BJ (cell line): ENCODE data around the gene RPS10. TPM values are rescaled to one million over a fixed set of nuclear protein-coding genes. Genes with fewer than 3 reads are reported as not detected.

Source experiments
- CTCF ChIA-PET: fragments of 350-600 bp; formaldehyde crosslinking; extraction: SDS; loops from one replicate; lab custom pipeline; 2021; ENCODE audit warnings: antibody characterized with exemption, inconsistent platforms; lab: Yijun Ruan, JAX
- POLR2A ChIA-PET: fragments of 300-600 bp; sonication (Branson Sonifier 250); formaldehyde crosslinking; extraction: SDS; loops from one replicate; lab custom pipeline; 2021; ENCODE audit warnings: antibody characterized with exemption; lab: Charles Lee
- DNase-seq: peaks from one replicate; pipeline ENCODE4 v3.0.0-alpha.2; 2011; ENCODE audit warnings: low read depth
- H3K27me3 ChIP-seq: 2 replicates; pipeline ENCODE4 v1.6.0; 2011; ENCODE audit warnings: low read length; ENCODE audit not compliant: control insufficient read depth, insufficient read depth
- H3K36me3 ChIP-seq: 2 replicates; pipeline ENCODE4 v1.5.1; 2011; ENCODE audit warnings: low read length; ENCODE audit not compliant: control insufficient read depth, insufficient read depth
- H3K4me3 ChIP-seq: 2 replicates; pipeline ENCODE4 v1.5.1; 2011; ENCODE audit warnings: low read depth, mild to moderate bottlenecking, control low read depth, low read length
- CTCF ChIP-seq: IDR thresholded peaks from 2 replicates; pipeline ENCODE4 v1.5.1; 2011; ENCODE audit warnings: low read depth, mild to moderate bottlenecking, control low read depth, inconsistent platforms, low read length, moderate library complexity; ENCODE audit not compliant: insufficient read depth
- polyA plus RNA-seq: library from polyadenylated mRNA; depleted of rRNA; stranded (reverse); fragments of >200 nt; gene quantifications from 2 replicates; pipeline ENCODE4 v1.2.3, GENCODE V29; 2011

Gene RPS10
- polyA plus RNA-seq, 1 experiment: 3,048 TPM

GRCh38 chr6:34459899-34460593, 34.2 kb upstream of the RPS10 start:
- ChIA-PET POLR2A (no interaction called here), CTCF (interaction anchor here (0.6 to 3.2 kb wide), 17 partner anchors 9 to 1836 kb away, joined by 3 to 22 read pairs (median 3); no protein-coding TSS in a partner anchor)
- Histone ChIP-seq H3K27me3 (no peaks in the 10 kb centered on the region), H3K36me3 (no peaks in the 10 kb centered on the region), H3K4me3 (no peak overlapping the region)
- peak; percentile 66 for TF ChIP-seq CTCF
- DNase-seq: no peak

GRCh38 chr6:34457742-34458735, 32.2 kb upstream of the RPS10 start:
- H3K36me3 ChIP-seq: no peaks in the 10 kb centered on the region
- DNase-seq: no peak
- no peak overlapping the region for H3K4me3 ChIP-seq
- no peaks in the 10 kb centered on the region for H3K27me3 ChIP-seq
- TF ChIP-seq CTCF: no peak
- CTCF ChIA-PET: interaction anchor here (1.1 to 3.2 kb wide), 3 partner anchors 11 to 262 kb away, joined by 3 to 20 read pairs (median 9); no protein-coding TSS in a partner anchor
- POLR2A ChIA-PET: no interaction called here

- no peak for DNase-seq
- POLR2A ChIA-PET: no interaction called here
- Histone ChIP-seq H3K36me3 (no peaks in the 10 kb centered on the region), H3K4me3 (no peak overlapping the region), H3K27me3 (no peaks in the 10 kb centered on the region)
- TF ChIP-seq CTCF: no peak
- CTCF ChIA-PET: interaction anchor here (1.5 to 2.3 kb wide), 3 partner anchors 10 to 262 kb away, joined by 5 to 9 read pairs (median 7); no protein-coding TSS in a partner anchor
These were observed 31.5 kb upstream of the RPS10 start for GRCh38 chr6:34457382-34457741.

GRCh38 chr6:34455831-34456230, 30.0 kb upstream of the RPS10 start:
- no peak for TF ChIP-seq CTCF
- H3K27me3 ChIP-seq: no peaks in the 10 kb centered on the region
- CTCF ChIA-PET: interaction anchor here (1.5 to 2.3 kb wide), 2 partner anchors 9 to 260 kb away, joined by 5 to 7 read pairs; no protein-coding TSS in a partner anchor
- no peak overlapping the region for H3K4me3 ChIP-seq
- POLR2A ChIA-PET: interaction anchor here (0.5 kb wide), 1 partner anchor 287 kb away, joined by 13 read pairs; no protein-coding TSS in a partner anchor
- H3K36me3 ChIP-seq: no peaks in the 10 kb centered on the region
- DNase-seq: no peak

- peaks cover 2% of the 10 kb centered on the region; the same call in 1 of the 2 replicates for H3K27me3 ChIP-seq
- ChIA-PET CTCF (interaction anchor here (1.2 kb wide), 1 partner anchor 9 kb away, joined by 3 read pairs; no protein-coding TSS in a partner anchor), POLR2A (no interaction called here)
- no peaks in the 10 kb centered on the region for H3K36me3 ChIP-seq
- H3K4me3 ChIP-seq: no peak overlapping the region
- no peak for TF ChIP-seq CTCF
- no peak for DNase-seq
These were observed 25.3 kb upstream of the RPS10 start for GRCh38 chr6:34451192-34451591.
